Right atrium auricular region (tissue), 2 donors: ENCODE data around the gene ATG5. TPM values are rescaled to one million over a fixed set of nuclear protein-coding genes. Genes with fewer than 3 reads are reported as not detected.

Experiments used
- DNase-seq: peaks from one replicate; pipeline ENCODE4 v3.0.0-alpha.2; 2019; ENCODE audit warnings: low spot score
- H3K27ac ChIP-seq, 2 donors: fragments of 200-600 bp; sonication (generic); 1 replicate in 1 of 2; 2 replicates in 1 of 2; pipeline ENCODE4 v1.5.1; 2016 to 2019
- H3K27me3 ChIP-seq, 2 donors: fragments of 200-600 bp; sonication (generic); one replicate each; pipeline versions ENCODE4 v1.5.1 to v1.6.0; 2017 to 2019
- H3K36me3 ChIP-seq: fragments of 200-600 bp; sonication (generic); one replicate; pipeline ENCODE4 v1.5.1; 2016
- H3K4me1 ChIP-seq, 2 donors: fragments of 200-600 bp; sonication (generic); one replicate each; pipeline versions ENCODE4 v1.5.1 to v1.6.0; 2017 to 2019
- H3K4me3 ChIP-seq, 2 donors: fragments of 200-600 bp; sonication (generic); 1 replicate in 1 of 2; 2 replicates in 1 of 2; pipeline ENCODE4 v1.5.1; 2017 to 2019; ENCODE audit warnings: mild to moderate bottlenecking in 1 of 2, moderate library complexity in 1 of 2
- H3K9me3 ChIP-seq, 2 donors: fragments of 200-600 bp; sonication (generic); one replicate each; pipeline ENCODE4 v1.5.1; 2019
- total RNA-seq, 2 donors: library from RNA; depleted of rRNA; stranded (reverse); fragments of >200 nt; gene quantifications; one replicate each; pipeline ENCODE4 v1.1.0, GENCODE V29; 2016
- TF ChIP-seq, protein P1 (sequence below), 2 donors: fragments of 200-600 bp; sonication (generic); IDR thresholded peaks; one replicate each; pipeline ENCODE4 v1.5.1; 2019; ENCODE audit warnings: antibody characterized with exemption in 2 of 2

ATG5 gene
- total RNA-seq, 2 donors from 2014 or later = 11.0 to 18.0 TPM

DNA sequence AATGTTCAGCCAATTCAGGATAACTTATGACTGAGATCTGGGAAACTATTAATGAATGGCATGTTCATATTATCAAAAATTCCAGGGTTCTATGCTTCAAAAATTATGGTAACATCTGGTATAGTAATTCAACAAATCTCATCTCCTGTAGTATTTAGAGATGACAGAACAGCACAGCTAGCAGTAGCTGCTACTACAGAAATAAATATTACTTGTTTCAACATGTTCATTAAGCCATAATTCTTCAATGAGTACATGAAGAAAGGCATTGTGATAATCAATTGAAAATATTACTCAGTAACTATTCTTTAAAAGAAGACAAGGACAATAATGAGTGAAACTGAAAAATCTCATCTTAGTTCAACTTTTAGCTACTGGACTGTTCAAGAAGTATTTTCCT is 66.8 kb downstream of the ATG5 start:
- H3K27me3 ChIP-seq = no peaks in the 10 kb centered on the region
- TF ChIP-seq, protein P1, sequence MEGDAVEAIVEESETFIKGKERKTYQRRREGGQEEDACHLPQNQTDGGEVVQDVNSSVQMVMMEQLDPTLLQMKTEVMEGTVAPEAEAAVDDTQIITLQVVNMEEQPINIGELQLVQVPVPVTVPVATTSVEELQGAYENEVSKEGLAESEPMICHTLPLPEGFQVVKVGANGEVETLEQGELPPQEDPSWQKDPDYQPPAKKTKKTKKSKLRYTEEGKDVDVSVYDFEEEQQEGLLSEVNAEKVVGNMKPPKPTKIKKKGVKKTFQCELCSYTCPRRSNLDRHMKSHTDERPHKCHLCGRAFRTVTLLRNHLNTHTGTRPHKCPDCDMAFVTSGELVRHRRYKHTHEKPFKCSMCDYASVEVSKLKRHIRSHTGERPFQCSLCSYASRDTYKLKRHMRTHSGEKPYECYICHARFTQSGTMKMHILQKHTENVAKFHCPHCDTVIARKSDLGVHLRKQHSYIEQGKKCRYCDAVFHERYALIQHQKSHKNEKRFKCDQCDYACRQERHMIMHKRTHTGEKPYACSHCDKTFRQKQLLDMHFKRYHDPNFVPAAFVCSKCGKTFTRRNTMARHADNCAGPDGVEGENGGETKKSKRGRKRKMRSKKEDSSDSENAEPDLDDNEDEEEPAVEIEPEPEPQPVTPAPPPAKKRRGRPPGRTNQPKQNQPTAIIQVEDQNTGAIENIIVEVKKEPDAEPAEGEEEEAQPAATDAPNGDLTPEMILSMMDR (IDR thresholded peaks at IDR 0.05) = no peak
- H3K36me3 ChIP-seq = no peaks in the 10 kb centered on the region
- H3K27ac ChIP-seq = no peak overlapping the region
- H3K4me1 ChIP-seq = no peaks in the 10 kb centered on the region
- H3K9me3 ChIP-seq = no peaks in the 10 kb centered on the region
- no peak overlapping the region for H3K4me3 ChIP-seq
- DNase-seq = no peak

DNA sequence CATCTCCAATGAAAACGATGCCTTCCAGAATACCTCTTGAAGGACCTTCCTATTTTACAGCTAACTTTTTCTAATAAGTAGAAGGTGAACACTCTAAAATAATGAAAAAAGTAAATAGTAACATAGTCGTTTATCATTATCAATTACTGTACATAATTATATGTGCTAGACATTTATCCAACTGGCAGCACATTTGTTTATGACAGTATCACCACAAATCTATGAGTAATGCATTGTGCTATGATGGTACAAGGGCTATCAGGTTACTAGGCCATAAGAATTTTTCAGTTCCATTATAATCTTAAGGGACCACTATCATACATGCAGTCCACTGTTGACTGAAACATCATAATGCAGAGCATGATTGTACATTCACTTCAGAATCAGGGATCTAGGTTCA is 68.4 kb downstream of the ATG5 start:
- DNase-seq = no peak
- Histone ChIP-seq H3K27ac (no peak overlapping the region), H3K9me3 (no peaks in the 10 kb centered on the region), H3K4me1 (peaks cover 0 to 4% of the 10 kb centered on the region in 2 donors), H3K27me3 (no peaks in the 10 kb centered on the region), H3K36me3 (no peaks in the 10 kb centered on the region), H3K4me3 (no peak overlapping the region)
- TF ChIP-seq, protein P1 (IDR thresholded peaks at IDR 0.05) = no peak

DNA sequence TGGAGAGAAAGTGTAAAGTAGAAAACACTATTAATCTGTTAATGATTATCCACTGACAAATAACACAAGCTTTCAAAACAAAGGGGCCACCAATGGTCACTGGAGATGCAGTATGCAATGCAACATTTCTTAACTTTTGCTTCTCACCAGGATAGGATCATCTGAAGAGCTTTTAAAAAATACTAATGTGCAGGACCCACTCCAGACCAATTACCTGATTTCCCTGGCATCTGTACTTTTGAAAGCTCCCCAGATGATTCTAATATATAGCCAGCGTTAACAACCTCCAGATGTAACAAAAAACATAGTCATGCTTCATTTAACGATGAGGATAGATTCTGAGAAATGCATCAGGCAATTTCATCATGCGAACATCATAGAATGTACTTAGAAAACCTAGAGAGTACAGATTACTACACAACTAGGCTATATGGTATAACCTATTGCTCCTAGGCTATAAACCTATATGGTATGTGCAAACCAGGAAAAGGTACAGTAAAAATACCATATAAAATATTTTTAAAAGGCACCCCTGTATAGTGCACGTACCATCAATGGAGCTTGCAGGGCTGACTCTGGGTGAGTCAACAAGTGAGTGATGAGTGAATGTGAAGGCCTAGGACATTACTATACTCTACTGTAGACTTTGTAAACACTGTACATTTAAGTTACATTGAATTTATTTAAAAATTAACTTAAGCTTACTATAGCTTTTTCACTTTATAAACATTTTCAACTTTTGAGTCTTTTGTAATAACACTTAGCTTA is 69.2 kb downstream of the ATG5 start:
- Histone ChIP-seq H3K4me3 (no peak overlapping the region), H3K36me3 (no peaks in the 10 kb centered on the region), H3K4me1 (peaks cover 0 to 4% of the 10 kb centered on the region in 2 donors), H3K27me3 (no peaks in the 10 kb centered on the region), H3K27ac (no peak overlapping the region), H3K9me3 (no peaks in the 10 kb centered on the region)
- TF ChIP-seq, protein P1 (IDR thresholded peaks at IDR 0.05) = no peak
- DNase-seq = no peak

DNA sequence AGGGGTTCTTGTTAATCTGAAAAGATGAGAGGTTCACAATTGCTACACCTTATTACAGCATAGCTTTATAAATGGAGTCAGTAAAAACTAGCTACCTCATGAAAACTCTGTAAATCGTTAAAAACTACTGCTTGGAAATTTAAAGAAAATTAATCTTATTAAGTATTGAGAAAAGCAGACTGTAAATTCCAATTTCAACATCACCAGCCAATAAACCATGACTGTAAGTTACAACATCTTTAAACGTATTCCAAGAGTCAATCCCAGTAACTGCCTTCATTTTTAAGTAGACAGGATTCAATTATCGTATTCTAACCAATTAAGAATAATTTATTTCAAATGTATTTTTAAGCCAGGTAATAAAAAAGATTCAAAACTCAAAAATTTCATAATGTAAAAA is 70.3 kb downstream of the ATG5 start:
- Histone ChIP-seq H3K4me3 (no peak overlapping the region), H3K27me3 (no peaks in the 10 kb centered on the region), H3K27ac (no peak overlapping the region), H3K36me3 (no peaks in the 10 kb centered on the region), H3K9me3 (no peaks in the 10 kb centered on the region), H3K4me1 (peaks cover 0 to 4% of the 10 kb centered on the region in 2 donors)
- TF ChIP-seq, protein P1 (IDR thresholded peaks at IDR 0.05) = no peak
- DNase-seq = no peak

DNA sequence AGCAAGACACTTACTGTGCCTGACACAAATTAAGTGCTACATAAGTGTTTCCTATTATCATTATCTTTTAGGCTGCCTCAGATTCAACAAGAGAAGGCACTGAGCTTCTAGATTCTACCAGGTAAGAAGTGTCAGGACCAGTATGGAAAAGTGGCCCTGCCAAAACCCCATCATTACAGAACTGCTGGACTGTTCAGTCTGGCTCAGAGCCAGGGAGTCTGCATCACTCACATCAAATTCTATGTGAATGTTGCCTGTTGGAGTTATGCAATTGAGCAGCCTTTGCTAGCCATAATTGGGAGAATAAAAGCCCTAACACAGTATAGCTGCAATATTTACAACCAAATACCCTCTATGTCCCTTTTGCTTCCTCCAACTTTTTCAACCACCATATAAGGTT is 70.9 kb downstream of the ATG5 start:
- H3K36me3 ChIP-seq = no peaks in the 10 kb centered on the region
- H3K9me3 ChIP-seq = no peaks in the 10 kb centered on the region
- no peak overlapping the region for H3K4me3 ChIP-seq
- no peak for DNase-seq
- H3K27ac ChIP-seq = no peak overlapping the region
- H3K27me3 ChIP-seq = no peaks in the 10 kb centered on the region
- TF ChIP-seq, protein P1 (IDR thresholded peaks at IDR 0.05) = no peak
- peaks cover 0 to 4% of the 10 kb centered on the region in 2 donors for H3K4me1 ChIP-seq

DNA sequence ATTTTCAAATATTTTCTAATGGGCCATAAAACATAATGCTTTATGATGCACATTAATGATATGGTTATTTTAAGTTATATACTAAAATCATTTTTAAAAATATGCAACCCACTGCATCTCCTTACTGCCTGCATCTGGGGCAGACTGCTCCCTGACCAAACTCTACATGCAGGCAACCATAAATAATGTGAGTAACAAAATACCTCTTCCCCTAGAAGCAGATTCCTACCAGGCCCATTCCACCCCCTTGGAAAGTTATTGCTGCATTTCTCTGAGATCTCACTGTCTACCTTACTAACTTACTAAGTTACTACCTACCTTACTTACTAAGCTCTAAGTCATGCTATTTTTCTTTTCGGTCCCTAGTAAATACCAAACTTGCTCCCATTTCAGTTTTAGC is 71.8 kb downstream of the ATG5 start:
- Histone ChIP-seq H3K4me1 (peaks cover 0 to 4% of the 10 kb centered on the region in 2 donors), H3K4me3 (no peak overlapping the region), H3K9me3 (no peaks in the 10 kb centered on the region), H3K27me3 (no peaks in the 10 kb centered on the region), H3K27ac (no peak overlapping the region), H3K36me3 (no peaks in the 10 kb centered on the region)
- DNase-seq = no peak
- TF ChIP-seq, protein P1 (IDR thresholded peaks at IDR 0.05) = no peak
